BJ (cell line): ENCODE measurements around the gene PGP. TPM values are rescaled to one million over a fixed set of nuclear protein-coding genes. Genes with fewer than 3 reads are reported as not detected.
A peak's percentile ranks its signal among the peaks of the same experiment; 100 is the strongest.

Experiments used
- CTCF ChIA-PET: fragments of 350-600 bp; formaldehyde crosslinking; extraction: SDS; loops from one replicate; lab custom pipeline; 2021; ENCODE audit warnings: antibody characterized with exemption, inconsistent platforms; lab: Yijun Ruan, JAX
- POLR2A ChIA-PET: fragments of 300-600 bp; sonication (Branson Sonifier 250); formaldehyde crosslinking; extraction: SDS; loops from one replicate; lab custom pipeline; 2021; ENCODE audit warnings: antibody characterized with exemption; lab: Charles Lee
- DNase-seq: peaks from one replicate; pipeline ENCODE4 v3.0.0-alpha.2; 2011; ENCODE audit warnings: low read depth
- H3K27me3 ChIP-seq: 2 replicates; pipeline ENCODE4 v1.6.0; 2011; ENCODE audit warnings: low read length; ENCODE audit not compliant: control insufficient read depth, insufficient read depth
- H3K36me3 ChIP-seq: 2 replicates; pipeline ENCODE4 v1.5.1; 2011; ENCODE audit warnings: low read length; ENCODE audit not compliant: control insufficient read depth, insufficient read depth
- H3K4me3 ChIP-seq: 2 replicates; pipeline ENCODE4 v1.5.1; 2011; ENCODE audit warnings: low read depth, mild to moderate bottlenecking, control low read depth, low read length
- CTCF ChIP-seq: IDR thresholded peaks from 2 replicates; pipeline ENCODE4 v1.5.1; 2011; ENCODE audit warnings: low read depth, mild to moderate bottlenecking, control low read depth, inconsistent platforms, low read length, moderate library complexity; ENCODE audit not compliant: insufficient read depth
- polyA plus RNA-seq: library from polyadenylated mRNA; depleted of rRNA; stranded (reverse); fragments of >200 nt; gene quantifications from 2 replicates; pipeline ENCODE4 v1.2.3, GENCODE V29; 2011

Gene PGP
- polyA plus RNA-seq, 1 experiment = 7.7 TPM

GRCh38 chr16:2253293-2253692 lies 38.7 kb upstream of the PGP start:
- ChIA-PET CTCF (interaction anchor here (0.7 kb wide), 1 partner anchor 239 kb away, joined by 3 read pairs; no protein-coding TSS in a partner anchor), POLR2A (no interaction called here)
- no peak for TF ChIP-seq CTCF
- Histone ChIP-seq H3K4me3 (no peak overlapping the region), H3K27me3 (no peaks in the 10 kb centered on the region), H3K36me3 (peaks cover 25% of the 10 kb centered on the region)
- no peak for DNase-seq

- POLR2A ChIA-PET = no interaction called here
- H3K36me3 ChIP-seq = peaks cover 25% of the 10 kb centered on the region
- no peak overlapping the region for H3K4me3 ChIP-seq
- no peaks in the 10 kb centered on the region for H3K27me3 ChIP-seq
- TF ChIP-seq CTCF = no peak
- no peak for DNase-seq
- CTCF ChIA-PET = interaction anchor here (0.7 to 1.6 kb wide), 6 partner anchors 12 to 240 kb away, joined by 3 to 4 read pairs (median 3); partner anchors contain the start of gene RNPS1
Measured at GRCh38 chr16:2252806-2253148, 38.1 kb upstream of the PGP start.

GRCh38 chr16:2251296-2252111 lies 36.9 kb upstream of the PGP start, which contains the start of gene ECI1:
TSS of gene ECI1 (minus strand) at chr16:2251587. CDS start at chr16:2251566, 21 bp downstream.
- H3K27me3 ChIP-seq = no peaks in the 10 kb centered on the region
- CTCF ChIA-PET = interaction anchor here (0.7 to 1.6 kb wide), 16 partner anchors 11 to 250 kb away, joined by 3 to 5 read pairs (median 3); partner anchors contain the start of genes CASKIN1 and RNPS1
- peaks cover 23% of the 10 kb centered on the region for H3K36me3 ChIP-seq
- POLR2A ChIA-PET = no interaction called here
- peak; percentile 74 for TF ChIP-seq CTCF
- H3K4me3 ChIP-seq = peak within 1 kb of the TSS; percentile 57
- peak; percentile 56 for DNase-seq

GRCh38 chr16:2250652-2251295 lies 36.1 kb upstream of the PGP start:
- CTCF ChIA-PET = interaction anchor here (0.7 to 1.6 kb wide), 8 partner anchors 11 to 250 kb away, joined by 3 to 5 read pairs (median 3); no protein-coding TSS in a partner anchor
- no peak for DNase-seq

More at GRCh38 chr16:2250652-2251295, 36.1 kb upstream of the PGP start:
- Histone ChIP-seq H3K36me3 (peaks cover 25% of the 10 kb centered on the region), H3K27me3 (no peaks in the 10 kb centered on the region), H3K4me3 (peak overlapping the region; percentile 57)
- no peak for TF ChIP-seq CTCF
- POLR2A ChIA-PET = no interaction called here
